ENCODE data around the gene TBC1D22B.

TBC1D22B gene

DNA sequence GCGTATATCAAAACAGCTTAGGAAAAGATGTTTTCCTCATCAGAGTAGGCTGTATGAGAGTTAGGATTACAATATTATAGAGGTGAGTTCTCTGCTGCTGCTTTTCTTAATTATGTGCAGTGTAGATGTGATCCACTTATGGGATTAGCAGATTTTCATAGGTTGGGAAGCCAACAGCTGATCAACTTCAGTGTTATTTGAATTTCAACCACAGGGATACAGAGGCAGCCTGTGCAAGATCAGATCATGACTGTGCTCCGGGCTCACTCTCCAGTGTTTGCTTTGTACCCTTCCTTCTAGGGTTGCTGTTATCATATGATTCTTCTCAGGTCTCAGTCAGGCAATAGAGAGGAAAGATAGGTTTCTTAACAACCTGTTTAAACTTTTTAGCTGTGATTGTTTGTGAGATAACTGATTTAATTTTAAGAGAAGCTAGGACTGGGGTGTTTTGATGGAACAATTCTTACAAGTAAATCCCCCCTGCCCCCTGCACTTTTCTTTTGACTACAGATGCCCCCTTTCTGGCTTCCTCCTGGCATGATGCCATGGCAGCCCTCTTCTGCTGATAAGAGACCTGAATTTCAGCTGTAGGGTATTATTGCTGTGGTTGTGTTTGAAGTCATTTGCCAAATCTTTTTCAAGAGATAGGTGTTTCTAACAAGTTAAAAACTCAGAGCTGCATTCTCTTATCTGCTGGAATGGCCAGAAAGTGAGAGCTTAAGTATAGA, 104.7 kb downstream of the TBC1D22B start:
- DNase-seq: no peak

GRCh38 chr6:37365791-37366190, 108.2 kb downstream of the TBC1D22B start:
- DNase-seq: no peak

GRCh38 chr6:37366910-37367309, 109.3 kb downstream of the TBC1D22B start:
- no peak for DNase-seq

DNA sequence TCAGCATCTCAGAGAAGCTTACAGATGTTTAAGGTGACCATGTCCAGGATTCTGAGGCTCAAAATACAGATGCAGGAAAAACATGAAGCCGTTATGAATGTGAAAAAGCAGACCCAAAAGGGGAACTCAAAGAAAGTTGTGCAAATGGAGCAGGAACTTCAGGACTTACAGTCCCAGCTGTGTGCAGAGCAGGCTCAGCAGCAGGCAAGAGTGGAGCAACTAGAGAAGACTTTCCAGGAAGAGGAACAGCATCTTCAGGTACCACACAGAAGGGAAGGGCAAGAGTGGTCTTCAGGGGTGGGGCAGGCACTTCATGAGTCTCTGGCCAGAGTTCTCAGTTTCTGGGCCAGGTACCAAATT, 111.4 kb downstream of the TBC1D22B start:
- no peak for DNase-seq

- DNase-seq: no peak
Measured at GRCh38 chr6:37369321-37370201, 112.0 kb downstream of the TBC1D22B start.

DNA sequence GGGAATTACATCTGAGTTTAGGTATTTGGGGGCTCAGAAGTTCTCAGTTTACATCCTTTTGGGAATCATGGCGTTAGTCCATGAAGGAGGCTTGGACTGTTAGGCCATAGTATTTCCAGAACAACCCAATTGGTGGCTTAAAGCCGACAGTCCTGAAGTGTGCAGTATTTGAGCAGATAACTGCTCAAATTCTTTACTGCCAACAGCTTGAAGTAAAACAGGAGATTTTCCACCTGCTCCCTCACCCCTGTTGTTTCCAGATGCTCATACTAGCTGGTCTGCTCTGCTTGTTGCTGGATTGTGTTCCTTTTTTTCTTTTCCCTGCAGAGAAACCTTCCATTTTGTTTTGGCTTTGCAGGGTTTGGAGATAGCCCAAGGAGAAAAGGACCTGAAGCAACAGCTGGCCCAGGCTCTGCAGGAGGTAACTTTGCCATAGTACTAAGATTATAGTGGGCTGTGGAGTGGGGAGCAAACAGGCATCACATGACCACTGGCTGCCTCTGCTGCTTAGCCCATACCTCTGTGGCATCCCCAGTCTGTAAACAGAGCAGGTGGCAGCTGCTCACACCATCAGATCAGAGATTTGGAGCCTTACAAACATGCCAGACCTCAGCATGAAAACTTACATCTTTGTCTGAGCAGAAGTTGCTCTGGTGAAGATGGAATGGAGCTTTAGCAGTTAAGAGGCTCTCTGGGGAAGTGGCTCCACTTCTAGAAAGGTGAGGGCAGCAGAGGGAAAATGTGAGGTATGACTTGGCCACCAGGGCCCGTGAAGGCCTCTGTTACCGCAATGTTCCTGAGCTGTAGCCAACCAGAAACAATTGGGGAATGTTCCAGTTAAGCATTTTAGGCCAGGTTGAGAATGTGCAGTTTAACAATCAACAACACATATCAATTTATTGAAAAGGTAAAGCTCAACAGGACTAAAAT, 113.8 kb downstream of the TBC1D22B start:
- no peak for DNase-seq

DNA sequence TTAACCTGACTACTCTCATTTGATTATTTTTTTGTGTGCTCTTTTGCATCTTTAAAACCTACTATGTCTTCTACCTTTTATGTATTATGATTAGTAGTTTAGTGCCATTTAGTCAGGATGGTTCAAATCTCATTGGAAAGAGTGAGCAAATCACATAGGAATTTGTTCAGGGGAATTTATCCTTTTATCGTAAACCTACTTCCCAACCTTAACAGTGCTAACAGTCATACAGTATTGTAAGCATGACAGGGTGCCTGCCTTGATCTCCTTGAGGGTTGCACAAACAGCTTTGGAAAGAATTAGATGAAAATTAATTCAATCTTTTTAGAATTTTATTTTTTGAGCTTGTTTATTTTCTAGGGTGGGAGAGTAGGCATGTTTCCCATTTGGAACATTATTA, 114.5 kb downstream of the TBC1D22B start:
- no peak for DNase-seq

- no peak for DNase-seq
Measured at GRCh38 chr6:37373822-37374471, 116.4 kb downstream of the TBC1D22B start.

DNA sequence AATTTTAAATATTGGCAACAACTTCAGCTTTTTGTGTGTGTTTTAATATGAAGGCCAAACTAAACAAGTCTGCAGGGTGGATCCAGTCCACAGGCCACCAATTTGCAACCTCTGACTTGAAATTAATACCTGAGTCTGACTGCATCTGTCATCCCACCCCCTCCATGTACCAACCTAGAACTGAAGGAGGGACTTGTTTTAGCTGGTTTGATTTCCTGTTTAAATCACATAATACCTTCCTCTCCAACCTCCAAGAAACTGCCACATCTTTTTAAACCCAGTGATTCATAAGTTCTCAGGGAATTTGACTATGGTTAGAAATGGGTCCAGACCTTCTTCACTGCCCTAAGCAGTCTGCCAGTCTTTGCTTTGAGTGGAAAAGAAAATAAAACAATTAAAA, 117.8 kb downstream of the TBC1D22B start:
- DNase-seq: no peak

GRCh38 chr6:37376078-37376743, 118.6 kb downstream of the TBC1D22B start:
- DNase-seq: no peak

DNA sequence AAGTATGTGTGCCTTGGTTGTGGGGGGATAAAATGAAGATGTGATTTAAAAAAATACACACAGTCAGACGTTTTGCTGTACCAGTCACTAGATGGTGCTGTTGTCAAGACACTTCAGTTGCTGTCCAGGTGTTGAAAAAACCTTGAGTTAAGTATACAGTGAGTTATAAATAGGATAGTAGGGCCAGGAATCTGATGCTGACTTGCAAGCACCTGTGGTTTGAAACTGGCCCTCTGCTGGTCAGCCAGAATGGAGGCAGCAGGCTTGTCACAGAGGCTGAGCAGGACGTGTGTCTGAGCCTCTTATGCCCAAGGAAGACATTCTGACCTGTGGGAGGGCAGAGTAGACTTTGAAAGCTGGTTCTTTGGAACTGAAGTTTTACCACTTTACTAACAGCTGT, 124.0 kb downstream of the TBC1D22B start:
- DNase-seq: no peak
